ENCODE measurements around the gene CCDC136. TPM values are rescaled to one million over a fixed set of nuclear protein-coding genes. Genes with fewer than 3 reads are reported as not detected.

CCDC136 gene
- total RNA-seq, 2 experiments from 2014 or later, result 11.7 to 33.5 TPM

DNA sequence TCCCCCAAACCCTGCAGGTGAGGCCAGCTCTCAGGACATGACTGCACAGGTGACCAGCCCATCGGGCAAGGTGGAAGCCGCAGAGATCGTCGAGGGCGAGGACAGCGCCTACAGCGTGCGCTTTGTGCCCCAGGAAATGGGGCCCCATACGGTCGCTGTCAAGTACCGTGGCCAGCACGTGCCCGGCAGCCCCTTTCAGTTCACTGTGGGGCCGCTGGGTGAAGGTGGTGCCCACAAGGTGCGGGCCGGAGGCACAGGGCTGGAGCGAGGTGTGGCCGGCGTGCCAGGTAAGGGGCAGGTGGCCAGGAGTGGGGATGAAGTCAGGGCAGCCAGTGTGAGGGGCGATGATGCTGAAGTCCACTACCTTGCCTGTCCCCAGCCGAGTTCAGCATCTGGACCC lies 62.6 kb downstream of the CCDC136 start:
- Histone ChIP-seq H3K9me3 (ENCODE audit: low read length) (no peaks in the 10 kb centered on the region), H2AFZ (ENCODE audit: low read length) (no peak overlapping the region), H3K79me2 (ENCODE audit: insufficient read depth, low read depth, low read length) (no peaks in the 10 kb centered on the region), H3K9me2 (ENCODE audit: insufficient read depth, low read length) (no peaks in the 10 kb centered on the region), H3K4me1 (ENCODE audit: insufficient read depth, low read length, poor library complexity, severe bottlenecking) (peaks cover 6% of the 10 kb centered on the region), H4K20me1 (ENCODE audit: insufficient read depth, low read length) (no peaks in the 10 kb centered on the region), H3K36me3 (ENCODE audit: insufficient read depth, low read length) (no peaks in the 10 kb centered on the region), H3K27ac (ENCODE audit: low read depth, low read length, poor library complexity, severe bottlenecking) (no peak overlapping the region), H3K4me3 (ENCODE audit: low read depth, low read length, poor library complexity, severe bottlenecking) (no peak overlapping the region), H3K4me2 (ENCODE audit: low read length) (no peak overlapping the region)
- intact Hi-C loops (cut with micrococcal nuclease; ENCODE audit: unreplicated experiment), result no loop called here
- ChIA-PET CTCF (ENCODE audit: unreplicated experiment) (no interaction called here), POLR2A (no interaction called here)
- DNase-seq (ENCODE audit: low spot score), result no peak
- TF ChIP-seq, protein P1, sequence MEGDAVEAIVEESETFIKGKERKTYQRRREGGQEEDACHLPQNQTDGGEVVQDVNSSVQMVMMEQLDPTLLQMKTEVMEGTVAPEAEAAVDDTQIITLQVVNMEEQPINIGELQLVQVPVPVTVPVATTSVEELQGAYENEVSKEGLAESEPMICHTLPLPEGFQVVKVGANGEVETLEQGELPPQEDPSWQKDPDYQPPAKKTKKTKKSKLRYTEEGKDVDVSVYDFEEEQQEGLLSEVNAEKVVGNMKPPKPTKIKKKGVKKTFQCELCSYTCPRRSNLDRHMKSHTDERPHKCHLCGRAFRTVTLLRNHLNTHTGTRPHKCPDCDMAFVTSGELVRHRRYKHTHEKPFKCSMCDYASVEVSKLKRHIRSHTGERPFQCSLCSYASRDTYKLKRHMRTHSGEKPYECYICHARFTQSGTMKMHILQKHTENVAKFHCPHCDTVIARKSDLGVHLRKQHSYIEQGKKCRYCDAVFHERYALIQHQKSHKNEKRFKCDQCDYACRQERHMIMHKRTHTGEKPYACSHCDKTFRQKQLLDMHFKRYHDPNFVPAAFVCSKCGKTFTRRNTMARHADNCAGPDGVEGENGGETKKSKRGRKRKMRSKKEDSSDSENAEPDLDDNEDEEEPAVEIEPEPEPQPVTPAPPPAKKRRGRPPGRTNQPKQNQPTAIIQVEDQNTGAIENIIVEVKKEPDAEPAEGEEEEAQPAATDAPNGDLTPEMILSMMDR (conservative IDR thresholded peaks at IDR 0.05; ENCODE audit: low read length), result no peak
- no peak for TF ChIP-seq EZH2phosphoT487 (IDR thresholded peaks at IDR 0.05; ENCODE audit: borderline replicate concordance, low read depth, low read length)
- BruUV-seq (replicated peaks), result no TSS peak

DNA sequence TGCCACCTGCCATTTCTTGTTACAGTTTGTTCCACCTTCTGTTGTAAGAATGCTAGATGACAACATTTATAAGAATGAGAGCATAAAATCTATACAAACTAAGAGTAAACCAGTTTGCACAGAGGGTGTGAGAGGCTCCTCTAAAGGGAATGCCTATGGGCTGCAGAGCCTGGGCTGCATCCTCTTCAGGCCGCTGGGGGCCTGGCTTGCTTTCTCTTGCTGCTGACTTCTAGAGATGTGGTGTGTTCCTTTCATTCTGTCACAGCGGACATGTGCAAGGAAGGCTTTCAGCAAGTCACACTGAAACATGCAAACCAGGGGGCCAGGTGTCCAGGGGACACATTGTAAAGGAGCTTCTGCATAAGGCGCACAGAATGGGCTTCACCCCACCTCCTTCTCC lies 63.8 kb downstream of the CCDC136 start:
- intact Hi-C loops (cut with micrococcal nuclease; ENCODE audit: unreplicated experiment), result no loop called here
- POLR2A ChIA-PET, result interaction anchor here (1.0 kb wide), 1 partner anchor 234 kb away, joined by 6 read pairs; no protein-coding TSS in a partner anchor

More for the DNA sequence above, 63.8 kb downstream of the CCDC136 start:
- DNase-seq (ENCODE audit: low spot score), result peak; percentile 32
- H3K9me2 ChIP-seq (ENCODE audit: insufficient read depth, low read length), result no peaks in the 10 kb centered on the region
- peaks cover 18% of the 10 kb centered on the region for H3K4me1 ChIP-seq (ENCODE audit: insufficient read depth, low read length, poor library complexity, severe bottlenecking)
- no peak overlapping the region for H2AFZ ChIP-seq (ENCODE audit: low read length)
- CTCF ChIA-PET (ENCODE audit: unreplicated experiment), result interaction anchor here (0.6 kb wide), 1 partner anchor 45 kb away, joined by 3 read pairs; no protein-coding TSS in a partner anchor
- no peak overlapping the region for H3K4me2 ChIP-seq (ENCODE audit: low read length)
- no peaks in the 10 kb centered on the region for H4K20me1 ChIP-seq (ENCODE audit: insufficient read depth, low read length)
- no TSS peak for BruUV-seq (replicated peaks)
- H3K9me3 ChIP-seq (ENCODE audit: low read length), result no peaks in the 10 kb centered on the region
- H3K79me2 ChIP-seq (ENCODE audit: insufficient read depth, low read depth, low read length), result no peaks in the 10 kb centered on the region
- H3K27ac ChIP-seq (ENCODE audit: low read depth, low read length, poor library complexity, severe bottlenecking), result no peak overlapping the region
- no peaks in the 10 kb centered on the region for H3K36me3 ChIP-seq (ENCODE audit: insufficient read depth, low read length)
- TF ChIP-seq, protein P1 (conservative IDR thresholded peaks at IDR 0.05; ENCODE audit: low read length), result no peak
- no peak for TF ChIP-seq EZH2phosphoT487 (IDR thresholded peaks at IDR 0.05; ENCODE audit: borderline replicate concordance, low read depth, low read length)
- H3K4me3 ChIP-seq (ENCODE audit: low read depth, low read length, poor library complexity, severe bottlenecking), result no peak overlapping the region

Data from OCI-LY7 (cell line).